Measurements from ENCODE around the gene MARK3. TPM values are rescaled to one million over a fixed set of nuclear protein-coding genes. Genes with fewer than 3 reads are reported as not detected.

MARK3 gene
- total RNA-seq, 1 donor from 2014 or later: 84.2 TPM

DNA sequence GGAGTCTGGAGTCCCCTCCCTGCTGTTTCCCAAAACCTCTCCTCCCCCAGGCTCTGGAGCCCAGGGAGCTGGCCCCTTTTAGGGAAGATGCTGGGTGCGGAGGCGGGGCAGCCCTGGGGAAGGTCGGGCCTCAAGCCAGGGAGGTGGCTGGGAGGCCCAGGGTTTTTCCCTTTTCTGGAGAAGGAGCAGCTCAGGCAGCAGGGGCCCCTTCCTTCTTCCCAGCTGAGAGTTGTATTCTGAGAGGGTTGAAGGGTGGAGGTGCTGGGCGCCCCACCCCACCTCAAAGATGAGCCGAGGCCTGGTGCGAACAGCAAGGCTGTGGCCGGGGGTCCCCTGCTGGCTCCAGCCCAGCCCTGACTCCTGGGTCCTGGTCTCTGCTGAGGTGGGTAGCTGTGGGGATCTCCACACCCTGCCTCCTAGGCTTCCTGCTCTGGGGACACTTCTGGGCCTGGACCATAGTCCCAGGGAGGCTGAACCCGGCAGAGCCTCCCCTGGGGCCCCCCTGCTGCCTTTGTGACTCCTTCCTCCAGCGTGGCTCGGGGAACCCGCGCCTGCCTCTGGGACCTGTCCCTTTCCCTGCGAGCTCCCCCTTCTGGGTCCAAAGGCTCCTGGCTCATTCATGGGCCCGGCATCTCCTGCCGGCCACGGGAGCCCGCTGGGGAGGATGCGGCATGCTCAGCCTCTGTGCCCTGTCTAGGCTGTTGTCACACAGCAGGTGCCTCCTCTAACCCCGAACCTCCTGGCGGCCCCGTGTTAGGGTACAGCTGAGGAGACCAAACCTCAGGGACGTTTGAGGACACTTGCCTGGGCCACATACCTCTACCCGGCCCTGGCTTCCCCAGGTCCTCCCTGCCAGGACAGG is 148.2 kb downstream of the MARK3 start:
- no peaks in the 10 kb centered on the region for H3K27me3 Mint-ChIP-seq (ENCODE audit: unreplicated experiment)
- TF ChIP-seq, protein P1, sequence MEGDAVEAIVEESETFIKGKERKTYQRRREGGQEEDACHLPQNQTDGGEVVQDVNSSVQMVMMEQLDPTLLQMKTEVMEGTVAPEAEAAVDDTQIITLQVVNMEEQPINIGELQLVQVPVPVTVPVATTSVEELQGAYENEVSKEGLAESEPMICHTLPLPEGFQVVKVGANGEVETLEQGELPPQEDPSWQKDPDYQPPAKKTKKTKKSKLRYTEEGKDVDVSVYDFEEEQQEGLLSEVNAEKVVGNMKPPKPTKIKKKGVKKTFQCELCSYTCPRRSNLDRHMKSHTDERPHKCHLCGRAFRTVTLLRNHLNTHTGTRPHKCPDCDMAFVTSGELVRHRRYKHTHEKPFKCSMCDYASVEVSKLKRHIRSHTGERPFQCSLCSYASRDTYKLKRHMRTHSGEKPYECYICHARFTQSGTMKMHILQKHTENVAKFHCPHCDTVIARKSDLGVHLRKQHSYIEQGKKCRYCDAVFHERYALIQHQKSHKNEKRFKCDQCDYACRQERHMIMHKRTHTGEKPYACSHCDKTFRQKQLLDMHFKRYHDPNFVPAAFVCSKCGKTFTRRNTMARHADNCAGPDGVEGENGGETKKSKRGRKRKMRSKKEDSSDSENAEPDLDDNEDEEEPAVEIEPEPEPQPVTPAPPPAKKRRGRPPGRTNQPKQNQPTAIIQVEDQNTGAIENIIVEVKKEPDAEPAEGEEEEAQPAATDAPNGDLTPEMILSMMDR (IDR thresholded peaks at IDR 0.05): no peak
- no peak overlapping the region for H3K27ac Mint-ChIP-seq (ENCODE audit: unreplicated experiment)
- no peak for DNase-seq (ENCODE audit: extremely low spot score, unreplicated experiment)
- peaks cover 25% of the 10 kb centered on the region for H3K4me1 Mint-ChIP-seq (ENCODE audit: unreplicated experiment)
- no peaks in the 10 kb centered on the region for H3K9me3 Mint-ChIP-seq (ENCODE audit: unreplicated experiment)
- H3K4me3 Mint-ChIP-seq (ENCODE audit: unreplicated experiment): no peak overlapping the region
- no peaks in the 10 kb centered on the region for H3K36me3 Mint-ChIP-seq (ENCODE audit: unreplicated experiment)

DNA sequence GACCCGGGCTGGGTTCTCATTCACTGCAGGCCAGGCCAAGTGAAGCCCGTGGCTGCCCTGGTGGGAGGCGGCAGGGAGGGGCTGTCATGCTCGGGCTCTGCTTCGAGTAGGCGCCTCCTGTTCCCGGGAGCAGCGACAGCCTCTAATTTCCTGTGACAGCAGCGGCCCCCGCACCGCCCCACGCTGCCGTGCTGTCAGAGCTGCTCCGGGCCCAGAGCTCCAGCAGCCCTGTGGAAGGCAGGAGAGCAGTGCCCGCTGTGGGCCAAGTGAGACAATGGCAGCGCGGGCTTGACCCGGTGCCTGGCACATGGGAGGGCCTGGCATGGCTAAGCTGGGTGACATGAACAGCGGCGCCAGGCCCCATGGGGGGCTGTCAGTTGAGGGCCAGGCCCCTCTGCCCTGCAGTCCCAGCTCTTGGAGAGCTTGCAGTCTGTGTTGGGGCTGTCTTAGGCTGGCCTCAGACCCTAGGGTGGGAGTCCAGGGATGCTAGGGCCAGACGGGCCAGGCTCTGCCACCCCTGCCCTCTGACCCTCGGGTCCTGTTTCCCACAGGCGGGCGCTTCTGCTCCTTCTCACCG is 148.9 kb downstream of the MARK3 start:
- H3K9me3 Mint-ChIP-seq (ENCODE audit: unreplicated experiment): no peaks in the 10 kb centered on the region
- H3K4me3 Mint-ChIP-seq (ENCODE audit: unreplicated experiment): no peak overlapping the region
- no peaks in the 10 kb centered on the region for H3K36me3 Mint-ChIP-seq (ENCODE audit: unreplicated experiment)
- no peak overlapping the region for H3K27ac Mint-ChIP-seq (ENCODE audit: unreplicated experiment)
- peaks cover 21% of the 10 kb centered on the region for H3K4me1 Mint-ChIP-seq (ENCODE audit: unreplicated experiment)
- TF ChIP-seq, protein P1 (IDR thresholded peaks at IDR 0.05): no peak
- no peak for DNase-seq (ENCODE audit: extremely low spot score, unreplicated experiment)
- H3K27me3 Mint-ChIP-seq (ENCODE audit: unreplicated experiment): no peaks in the 10 kb centered on the region

DNA sequence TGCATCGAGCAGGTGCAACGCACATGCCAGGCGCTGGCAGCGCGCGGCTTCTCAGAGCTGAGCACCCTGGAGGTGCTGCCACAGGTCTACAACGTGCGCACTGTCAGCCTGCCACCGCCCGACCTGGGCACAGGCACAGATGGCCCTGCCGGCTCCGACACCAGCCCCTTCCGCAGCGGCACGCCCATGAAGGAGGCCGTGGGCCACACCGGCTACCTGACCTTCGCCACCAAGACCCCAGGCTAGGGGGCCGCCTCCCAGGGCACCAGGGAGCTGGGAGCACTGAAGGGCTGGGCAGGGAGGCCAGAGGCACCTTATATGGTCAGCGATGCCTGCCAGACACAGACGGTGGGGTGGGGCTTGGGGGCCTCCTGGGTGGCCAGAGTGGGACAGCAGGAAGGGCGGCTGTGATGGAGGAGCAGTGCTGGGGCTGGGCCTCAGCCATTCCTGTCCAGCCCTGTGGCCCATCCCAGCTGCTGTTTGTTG is 149.4 kb downstream of the MARK3 start:
- Mint-ChIP-seq H3K4me1 (ENCODE audit: unreplicated experiment) (peaks cover 23% of the 10 kb centered on the region), H3K27me3 (ENCODE audit: unreplicated experiment) (no peaks in the 10 kb centered on the region), H3K9me3 (ENCODE audit: unreplicated experiment) (no peaks in the 10 kb centered on the region), H3K27ac (ENCODE audit: unreplicated experiment) (no peak overlapping the region), H3K4me3 (ENCODE audit: unreplicated experiment) (no peak overlapping the region), H3K36me3 (ENCODE audit: unreplicated experiment) (no peaks in the 10 kb centered on the region)
- TF ChIP-seq, protein P1 (IDR thresholded peaks at IDR 0.05): no peak
- DNase-seq (ENCODE audit: extremely low spot score, unreplicated experiment): no peak

DNA sequence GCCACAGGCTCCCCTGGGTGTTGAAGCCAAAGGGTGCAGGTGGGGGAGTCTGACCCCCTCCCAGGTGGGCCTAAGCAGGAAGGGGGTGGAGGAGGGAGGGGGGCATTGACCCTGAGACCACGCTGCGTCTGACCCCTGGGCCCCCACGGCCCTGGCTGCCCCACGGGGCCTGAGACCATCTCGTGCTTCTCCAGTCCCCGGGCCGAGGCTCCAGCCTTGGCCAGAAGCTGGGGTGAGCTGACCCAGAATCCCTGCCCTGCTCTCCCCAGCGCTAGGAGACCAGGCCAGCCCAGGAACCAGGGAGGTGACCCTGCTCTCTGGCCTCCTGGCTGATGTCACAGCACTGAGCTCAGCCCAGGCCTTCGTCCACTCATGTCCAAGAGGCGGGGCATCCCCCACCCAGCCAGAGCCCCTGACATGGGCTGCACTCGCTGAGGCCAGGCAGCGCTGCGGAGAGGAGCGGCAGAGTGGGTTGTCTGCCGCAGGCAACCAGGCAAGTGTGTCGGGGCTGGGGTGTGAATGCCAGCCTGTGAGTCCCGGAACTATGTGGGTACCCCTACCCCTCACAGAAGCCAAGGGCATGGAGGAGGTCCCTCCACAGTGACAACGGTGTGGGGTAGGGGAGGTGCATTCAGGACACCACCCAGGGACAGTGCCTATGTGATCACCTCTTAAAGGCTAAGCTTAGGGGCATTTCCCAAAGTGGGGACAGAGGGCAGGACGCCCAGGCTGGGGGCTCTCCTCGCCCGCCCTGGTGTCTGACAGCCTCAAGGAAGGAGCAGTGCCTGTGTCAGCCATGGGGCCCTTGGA is 150.1 kb downstream of the MARK3 start:
- no peak for DNase-seq (ENCODE audit: extremely low spot score, unreplicated experiment)
- H3K4me1 Mint-ChIP-seq (ENCODE audit: unreplicated experiment): peaks cover 21% of the 10 kb centered on the region
- TF ChIP-seq, protein P1 (IDR thresholded peaks at IDR 0.05): no peak
- H3K9me3 Mint-ChIP-seq (ENCODE audit: unreplicated experiment): no peaks in the 10 kb centered on the region
- H3K27ac Mint-ChIP-seq (ENCODE audit: unreplicated experiment): no peak overlapping the region
- H3K27me3 Mint-ChIP-seq (ENCODE audit: unreplicated experiment): no peaks in the 10 kb centered on the region
- H3K36me3 Mint-ChIP-seq (ENCODE audit: unreplicated experiment): no peaks in the 10 kb centered on the region
- no peak overlapping the region for H3K4me3 Mint-ChIP-seq (ENCODE audit: unreplicated experiment)

Data from osteocyte (in vitro differentiated cells).